HCT116 (cell line): ENCODE results near the gene PLBD2. TPM values are rescaled to one million over a fixed set of nuclear protein-coding genes. Genes with fewer than 3 reads are reported as not detected.

ENCODE experiments used
- ATAC-seq: fragments of 200-7000 bp; cut with Tn5 transposase; 2 replicates; pipeline ENCODE4 v1.9.1; 2020; ENCODE audit warnings: mild to moderate bottlenecking, moderate library complexity
- BruUV-seq: library from RNA; stranded (reverse); fragments of 400-500 nt; replicated peaks from 2 replicates; lab custom pipeline; 2021; lab: Mats Ljungman, UMichigan
- CTCF ChIA-PET: fragments of 300-600 bp; sonication (Branson Sonifier 250); formaldehyde crosslinking; loops from one replicate; lab custom pipeline; 2021; ENCODE audit warnings: antibody characterized with exemption; lab: Charles Lee
- POLR2A ChIA-PET: fragments of 300-600, 350-600 bp; sonication (Branson Sonifier 250); formaldehyde crosslinking; loops from one replicate; lab custom pipeline; 2021; ENCODE audit warnings: antibody characterized with exemption; lab: Charles Lee
- RAD21 ChIA-PET, 2 experiments: fragments of 300-600 bp; sonication (Branson Sonifier 250); formaldehyde crosslinking; loops; one replicate each; lab custom pipeline; 2023; ENCODE audit warnings: low total read pairs in 2 of 2; ENCODE audit not compliant: uncharacterized antibody in 2 of 2, unreplicated experiment in 2 of 2, low non-redundant PET in 1 of 2; lab: Charles Lee
- DNase-seq: peaks from one replicate; pipeline ENCODE4 v3.0.0-alpha.2; 2010; ENCODE audit warnings: low read depth, low spot score
- H2AFZ ChIP-seq: fragments of 200-600 bp; shearing (Covaris generic), sonication (generic); 2 replicates; pipeline ENCODE4 v1.6.1; 2017; ENCODE audit warnings: low read depth, mixed run types, mixed read lengths, antibody characterized with exemption, low read length; ENCODE audit not compliant: poor library complexity, severe bottlenecking
- H3K27ac ChIP-seq: 2 replicates; pipeline ENCODE4 v1.5.1; 2012; ENCODE audit warnings: low read depth, low read length
- H3K27me3 ChIP-seq: fragments of 200-600 bp; sonication (generic); 2 replicates; pipeline ENCODE4 v1.6.1; 2016; ENCODE audit warnings: mixed run types, low read length, mixed read lengths; ENCODE audit not compliant: insufficient read depth
- H3K36me3 ChIP-seq, 2 experiments: fragments of 200-500 bp in 1 of 2; fragments of 200-600 bp in 1 of 2; sonication (Bioruptor generic) in 1 of 2; sonication (generic) in 1 of 2; 2 replicates each; pipeline versions ENCODE4 v1.5.1 to v1.6.1; 2014 to 2016; ENCODE audit warnings: low read length in 2 of 2, inconsistent platforms in 1 of 2, mixed read lengths in 1 of 2, mixed run types in 1 of 2; ENCODE audit not compliant: insufficient read depth in 2 of 2, control insufficient read depth in 1 of 2
- H3K4me1 ChIP-seq, 2 experiments: fragments of 200-600 bp in 1 of 2; sonication (generic) in 1 of 2; 2 replicates each; pipeline versions ENCODE4 v1.5.1 to v1.6.1; 2012 to 2017; ENCODE audit warnings: low read length in 2 of 2, inconsistent platforms in 1 of 2, mild to moderate bottlenecking in 1 of 2, mixed read lengths in 1 of 2, mixed run types in 1 of 2, moderate library complexity in 1 of 2; ENCODE audit not compliant: insufficient read depth in 2 of 2, control insufficient read depth in 1 of 2
- H3K4me2 ChIP-seq: fragments of 200-600 bp; sonication (generic); 2 replicates; pipeline ENCODE4 v1.6.1; 2017; ENCODE audit warnings: mixed run types, low read length, mixed read lengths
- H3K4me3 ChIP-seq, 2 experiments: fragments of 200-600 bp in 1 of 2; sonication (generic) in 1 of 2; replicated peaks in 1 of 2; 2 replicates each; pipeline ENCODE4 v1.5.1; 2011 to 2016; ENCODE audit warnings: low read length in 2 of 2, control low read depth in 1 of 2, low read depth in 1 of 2, mild to moderate bottlenecking in 1 of 2, mixed read lengths in 1 of 2, mixed run types in 1 of 2
- H3K79me2 ChIP-seq: fragments of 200-600 bp; sonication (generic); 2 replicates; pipeline ENCODE4 v1.6.1; 2017; ENCODE audit warnings: mild to moderate bottlenecking, mixed run types, low read length, moderate library complexity, mixed read lengths; ENCODE audit not compliant: insufficient read depth
- H3K9ac ChIP-seq: fragments of 200-600 bp; sonication (generic); 2 replicates; pipeline ENCODE4 v1.6.1; 2016; ENCODE audit warnings: low read length, mixed read lengths
- H3K9me2 ChIP-seq: fragments of 200-600 bp; sonication (generic), shearing (Covaris generic); 2 replicates; pipeline ENCODE4 v1.6.1; 2017; ENCODE audit warnings: mixed run types, mild to moderate bottlenecking, moderate library complexity; ENCODE audit not compliant: insufficient read depth
- H3K9me3 ChIP-seq, 2 experiments: fragments of 200-500 bp in 1 of 2; fragments of 200-600 bp in 1 of 2; sonication (Bioruptor generic) in 1 of 2; sonication (generic) in 1 of 2; 2 replicates each; pipeline ENCODE4 v1.6.1; 2014 to 2017; ENCODE audit warnings: low read length in 2 of 2, mixed read lengths in 2 of 2, inconsistent platforms in 1 of 2, low read depth in 1 of 2, mild to moderate bottlenecking in 1 of 2, mixed run types in 1 of 2, moderate library complexity in 1 of 2; ENCODE audit not compliant: control insufficient read depth in 1 of 2, insufficient read depth in 1 of 2
- H4K20me1 ChIP-seq: fragments of 200-600 bp; sonication (generic), shearing (Covaris generic); 2 replicates; pipeline ENCODE4 v1.6.1; 2017; ENCODE audit warnings: mixed run types, mild to moderate bottlenecking, moderate library complexity; ENCODE audit not compliant: insufficient read depth
- CEBPB ChIP-seq: IDR thresholded peaks from 2 replicates; pipeline ENCODE4 v1.6.1; 2012; ENCODE audit warnings: low read depth
- FOSL1 ChIP-seq: IDR thresholded peaks from 2 replicates; pipeline ENCODE4 v1.6.1; 2012; ENCODE audit warnings: low read depth
- MAX ChIP-seq: IDR thresholded peaks from 2 replicates; pipeline ENCODE4 v1.6.1; 2012
- RAD21 ChIP-seq: IDR thresholded peaks from 2 replicates; pipeline ENCODE4 v1.6.1; 2012; ENCODE audit warnings: low read depth, mild to moderate bottlenecking
- REST ChIP-seq: IDR thresholded peaks from 2 replicates; pipeline ENCODE4 v1.6.1; 2012; ENCODE audit warnings: low read depth
- ZNF274 ChIP-seq: fragments of 200-500 bp; sonication (Bioruptor generic); IDR thresholded peaks from 2 replicates; pipeline ENCODE4 v1.6.1; 2014; ENCODE audit warnings: mild to moderate bottlenecking, low read depth, low read length, inconsistent platforms
- intact Hi-C: fragments of 100-400 bp; cut with micrococcal nuclease; formaldehyde crosslinking; loops from 2 replicates; pipeline ENCODE4 v1.10.0; 2022
- total RNA-seq: library from RNA; stranded (reverse); gene quantifications from one replicate; pipeline ENCODE4 v1.2.1, GENCODE V29; 2021; ENCODE audit not compliant: unreplicated experiment

The PLBD2 gene
- total RNA-seq, 1 experiment from 2014 or later: 45.0 TPM

- TF ChIP-seq REST: no peak
- TF ChIP-seq ZNF274: no peak
Observed at GRCh38 chr12:113334786-113335539, 23.4 kb upstream of the PLBD2 start, which contains the start of gene SLC8B1 (continued).

GRCh38 chr12:113339540-113339939 is 18.8 kb upstream of the PLBD2 start:
- no peaks in the 10 kb centered on the region for H3K9me2 ChIP-seq
- no peak overlapping the region for H3K27ac ChIP-seq
- no peaks in the 10 kb centered on the region for H4K20me1 ChIP-seq
- BruUV-seq: no TSS peak
- ChIA-PET POLR2A (no interaction called here), CTCF (no interaction called here), RAD21 (no interaction called here)
- H3K36me3 ChIP-seq: no peaks in the 10 kb centered on the region
- ATAC-seq (no peak), DNase-seq (no peak)
- H3K4me2 ChIP-seq: no peak overlapping the region
- H3K4me3 ChIP-seq: no peak overlapping the region
- H3K27me3 ChIP-seq: no peaks in the 10 kb centered on the region
- H3K4me1 ChIP-seq: peaks cover 0 to 11% of the 10 kb centered on the region in 2 experiments; a peak in 3 of 4 replicates
- intact Hi-C loops: loop anchor here (10.0 kb wide), 1 partner anchor 145 kb away; no protein-coding TSS in a partner anchor
- peaks cover 3% of the 10 kb centered on the region; the same call in 1 of the 2 replicates for H3K79me2 ChIP-seq
- no peak overlapping the region for H2AFZ ChIP-seq
- TF ChIP-seq RAD21 (no peak), MAX (no peak), FOSL1 (no peak), CEBPB (no peak)
- H3K9ac ChIP-seq: no peak overlapping the region
- no peaks in the 10 kb centered on the region for H3K9me3 ChIP-seq
